Calu3 (cell line): ENCODE measurements around the gene RIMOC1. TPM values are rescaled to one million over a fixed set of nuclear protein-coding genes. Genes with fewer than 3 reads are reported as not detected.
"Not testable (repeated sequence)": the region's sequence is repeated elsewhere in the genome, so short reads cannot be mapped to it uniquely, and the experiment has no call there.

Source experiments
- BruUV-seq: library from RNA; stranded (reverse); fragments of 400-500 nt; replicated peaks from 2 replicates; lab custom pipeline; 2021; lab: Mats Ljungman, UMichigan
- CTCF ChIA-PET: fragments of 300-600 bp; sonication (Branson Sonifier 250); formaldehyde crosslinking; loops from one replicate; lab custom pipeline; 2022; ENCODE audit warnings: antibody characterized with exemption; lab: Charles Lee
- DNase-seq: peaks from one replicate; pipeline ENCODE4 v3.0.0; 2022
- H3K27ac Mint-ChIP-seq: one replicate; pipeline ENCODE4 v1.8.0; 2022; ENCODE audit warnings: mixed read lengths; ENCODE audit not compliant: unreplicated experiment
- H3K27me3 Mint-ChIP-seq: one replicate; pipeline ENCODE4 v1.8.0; 2022; ENCODE audit warnings: mixed read lengths; ENCODE audit not compliant: unreplicated experiment
- H3K36me3 Mint-ChIP-seq: one replicate; pipeline ENCODE4 v1.8.0; 2022; ENCODE audit warnings: mild to moderate bottlenecking, moderate library complexity, mixed read lengths; ENCODE audit not compliant: insufficient read depth, unreplicated experiment
- H3K4me1 Mint-ChIP-seq: one replicate; pipeline ENCODE4 v1.8.0; 2022; ENCODE audit warnings: mild to moderate bottlenecking, low read depth, mixed read lengths; ENCODE audit not compliant: unreplicated experiment
- H3K4me3 Mint-ChIP-seq: one replicate; pipeline ENCODE4 v1.8.0; 2022; ENCODE audit warnings: mild to moderate bottlenecking, low read depth, moderate library complexity, mixed read lengths; ENCODE audit not compliant: unreplicated experiment
- H3K9me3 Mint-ChIP-seq: one replicate; pipeline ENCODE4 v1.8.0; 2022; ENCODE audit warnings: low read depth, mixed read lengths; ENCODE audit not compliant: unreplicated experiment
- intact Hi-C: fragments of 100-400 bp; cut with micrococcal nuclease; formaldehyde crosslinking; loops from one replicate; pipeline ENCODE4 v1.10.0; 2022; ENCODE audit not compliant: unreplicated experiment
- total RNA-seq: library from RNA; stranded (reverse); gene quantifications from 2 replicates; pipeline ENCODE4 v1.2.3, GENCODE V29; 2022
- TF ChIP-seq, protein P1 (sequence below): fragments of 200-600 bp; IDR thresholded peaks from one replicate; pipeline ENCODE4 v1.8.0; 2022; ENCODE audit warnings: antibody characterized with exemption; ENCODE audit not compliant: unreplicated experiment

Gene RIMOC1
- total RNA-seq, 1 experiment from 2014 or later = 28.5 TPM

DNA sequence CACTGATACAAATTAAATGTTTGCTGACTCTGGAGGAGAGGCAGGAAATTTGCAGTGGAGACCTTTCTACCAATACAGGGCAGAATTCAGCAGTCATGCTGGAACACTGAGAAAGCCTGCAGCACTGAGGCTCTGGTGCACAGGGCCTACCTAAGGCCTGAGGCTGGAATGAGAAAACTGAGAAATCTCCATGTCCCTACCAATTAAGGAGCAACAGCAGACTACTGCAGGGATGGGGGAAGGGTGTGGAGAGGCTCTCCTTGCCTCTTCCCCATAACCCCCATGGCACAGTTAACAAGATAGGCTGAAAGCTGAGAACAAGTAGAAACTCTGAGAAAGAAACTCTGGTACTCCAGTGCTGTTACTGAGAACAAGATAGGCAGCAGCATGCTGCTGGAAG is 31.4 kb downstream of the RIMOC1 start:
- H3K4me1 Mint-ChIP-seq = no peaks in the 10 kb centered on the region
- no peak overlapping the region for H3K27ac Mint-ChIP-seq
- BruUV-seq = no TSS peak
- peaks cover 2% of the 10 kb centered on the region for H3K9me3 Mint-ChIP-seq
- CTCF ChIA-PET = no interaction called here
- TF ChIP-seq, protein P1, sequence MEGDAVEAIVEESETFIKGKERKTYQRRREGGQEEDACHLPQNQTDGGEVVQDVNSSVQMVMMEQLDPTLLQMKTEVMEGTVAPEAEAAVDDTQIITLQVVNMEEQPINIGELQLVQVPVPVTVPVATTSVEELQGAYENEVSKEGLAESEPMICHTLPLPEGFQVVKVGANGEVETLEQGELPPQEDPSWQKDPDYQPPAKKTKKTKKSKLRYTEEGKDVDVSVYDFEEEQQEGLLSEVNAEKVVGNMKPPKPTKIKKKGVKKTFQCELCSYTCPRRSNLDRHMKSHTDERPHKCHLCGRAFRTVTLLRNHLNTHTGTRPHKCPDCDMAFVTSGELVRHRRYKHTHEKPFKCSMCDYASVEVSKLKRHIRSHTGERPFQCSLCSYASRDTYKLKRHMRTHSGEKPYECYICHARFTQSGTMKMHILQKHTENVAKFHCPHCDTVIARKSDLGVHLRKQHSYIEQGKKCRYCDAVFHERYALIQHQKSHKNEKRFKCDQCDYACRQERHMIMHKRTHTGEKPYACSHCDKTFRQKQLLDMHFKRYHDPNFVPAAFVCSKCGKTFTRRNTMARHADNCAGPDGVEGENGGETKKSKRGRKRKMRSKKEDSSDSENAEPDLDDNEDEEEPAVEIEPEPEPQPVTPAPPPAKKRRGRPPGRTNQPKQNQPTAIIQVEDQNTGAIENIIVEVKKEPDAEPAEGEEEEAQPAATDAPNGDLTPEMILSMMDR = no peak
- H3K4me3 Mint-ChIP-seq = no peak overlapping the region
- DNase-seq = no peak
- no peaks in the 10 kb centered on the region for H3K27me3 Mint-ChIP-seq
- intact Hi-C loops = no loop called here
- no peaks in the 10 kb centered on the region for H3K36me3 Mint-ChIP-seq

- Mint-ChIP-seq H3K4me3 (no peak overlapping the region), H3K27me3 (no peaks in the 10 kb centered on the region), H3K4me1 (no peaks in the 10 kb centered on the region), H3K27ac (no peak overlapping the region), H3K9me3 (no peaks in the 10 kb centered on the region), H3K36me3 (no peaks in the 10 kb centered on the region)
- DNase-seq = no peak
- TF ChIP-seq, protein P1 = no peak
- CTCF ChIA-PET = no interaction called here
- intact Hi-C loops = no loop called here
- no TSS peak for BruUV-seq
Measured at GRCh38 chr5:41940641-41941040, 36.5 kb downstream of the RIMOC1 start.

DNA sequence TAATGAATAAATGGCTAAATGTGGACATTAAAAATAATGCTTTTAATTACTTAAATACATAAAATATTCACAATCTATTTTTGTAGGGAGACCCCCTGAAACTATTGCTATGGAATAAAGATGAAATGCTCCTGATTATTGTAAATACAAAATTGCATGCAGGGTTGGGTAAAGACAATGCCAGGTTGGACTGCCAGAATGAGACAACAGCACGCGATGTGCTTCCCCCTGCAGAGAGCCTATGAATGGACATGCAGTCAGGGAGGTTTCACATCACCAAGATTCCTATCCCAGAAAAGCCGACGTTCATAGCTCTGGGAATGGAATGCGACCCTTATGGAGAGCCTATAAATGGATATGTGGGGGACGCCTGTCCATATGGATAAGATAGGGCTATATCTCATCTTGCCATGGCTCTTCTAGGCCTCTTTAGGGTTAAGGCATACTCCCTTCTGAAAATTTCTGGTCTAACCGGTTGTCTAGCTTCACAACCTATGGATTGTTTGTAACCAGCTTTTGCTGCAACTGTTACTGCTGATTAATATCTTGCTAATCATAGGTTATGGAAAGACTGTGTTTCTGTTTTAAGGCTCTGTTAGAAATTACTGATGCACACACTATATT is 41.3 kb downstream of the RIMOC1 start:
- H3K4me3 Mint-ChIP-seq, CTCF ChIA-PET, H3K4me1 Mint-ChIP-seq, BruUV-seq, H3K27ac Mint-ChIP-seq, DNase-seq, H3K9me3 Mint-ChIP-seq, H3K36me3 Mint-ChIP-seq, intact Hi-C loops, H3K27me3 Mint-ChIP-seq: not testable (repeated sequence)

DNA sequence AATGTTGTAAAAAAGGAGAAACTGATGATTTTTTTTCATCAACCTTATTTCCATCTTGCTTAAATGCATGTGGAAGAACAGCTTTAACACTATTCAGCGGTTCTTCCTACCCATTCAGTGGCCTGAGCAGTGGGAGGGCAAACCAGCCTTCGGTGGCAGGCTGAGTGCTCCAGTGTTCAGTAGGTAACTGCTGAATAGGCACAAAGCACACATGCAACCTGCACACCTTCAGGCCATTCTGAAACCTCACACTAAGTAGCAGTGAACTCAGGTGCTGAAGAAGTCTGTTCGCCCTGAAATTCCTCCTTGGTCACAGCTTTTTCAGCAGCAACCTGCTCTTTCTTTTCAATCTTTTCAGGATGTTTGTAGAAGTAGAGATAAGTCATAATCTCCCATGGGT is 47.1 kb downstream of the RIMOC1 start:
- no peak overlapping the region for H3K4me3 Mint-ChIP-seq
- H3K27me3 Mint-ChIP-seq = no peaks in the 10 kb centered on the region
- no TSS peak for BruUV-seq
- no peaks in the 10 kb centered on the region for H3K9me3 Mint-ChIP-seq
- TF ChIP-seq, protein P1 = no peak
- no peak overlapping the region for H3K27ac Mint-ChIP-seq
- CTCF ChIA-PET = no interaction called here
- intact Hi-C loops = no loop called here
- no peak for DNase-seq
- H3K36me3 Mint-ChIP-seq = no peaks in the 10 kb centered on the region
- H3K4me1 Mint-ChIP-seq = no peaks in the 10 kb centered on the region

Other genes starting within 250 kb of the RIMOC1 start
- 13.2 and 14.2 TPM in 2 replicates for gene OXCT1, start 33.9 kb upstream of the RIMOC1 start, total RNA-seq
- gene FBXO4, start 20.9 kb downstream of the RIMOC1 start, total RNA-seq = 5.4 and 8.9 TPM in 2 replicates